H1 (cell line): ENCODE measurements around the gene KCNJ16. TPM values are rescaled to one million over a fixed set of nuclear protein-coding genes. Genes with fewer than 3 reads are reported as not detected.

ENCODE experiments used
- CTCF ChIA-PET: fragments of 300-600 bp; sonication (Branson Sonifier 250); formaldehyde crosslinking; loops from one replicate; lab custom pipeline; 2021; ENCODE audit not compliant: partially characterized antibody; lab: Charles Lee
- POLR2A ChIA-PET: fragments of 300-600 bp; sonication (Branson Sonifier 250); formaldehyde crosslinking; loops from one replicate; lab custom pipeline; 2021; ENCODE audit warnings: inconsistent platforms; ENCODE audit not compliant: partially characterized antibody; lab: Charles Lee
- DNase-seq, 2 experiments: peaks; one replicate each; pipeline versions ENCODE4 v3.0.0 to v3.0.0-alpha.2; 2010 to 2022; ENCODE audit warnings: low spot score in 2 of 2, low read depth in 1 of 2, mixed read lengths in 1 of 2
- FAIRE-seq: peaks from 2 replicates; lab custom pipeline; 2011; peaks lifted over from hg19 to GRCh38; lab: Jason Lieb, UNC
- H2AFZ ChIP-seq: 2 replicates; pipeline ENCODE4 v1.8.1; 2012; ENCODE audit warnings: low read length, inconsistent platforms
- H2AK5ac ChIP-seq: 2 replicates; pipeline ENCODE4 v1.6.1; 2013; ENCODE audit warnings: low read depth, low read length
- H2BK120ac ChIP-seq: replicated peaks from 2 replicates; pipeline ENCODE3; 2013; ENCODE audit warnings: low read depth, low read length, inconsistent platforms
- H2BK12ac ChIP-seq: 2 replicates; pipeline ENCODE4 v1.6.1; 2013; ENCODE audit warnings: low read depth, low read length
- H2BK15ac ChIP-seq: 2 replicates; pipeline ENCODE4 v1.6.1; 2013; ENCODE audit warnings: low read length
- H2BK20ac ChIP-seq: 2 replicates; pipeline ENCODE4 v1.6.1; 2013; ENCODE audit warnings: low read length
- H2BK5ac ChIP-seq: 2 replicates; pipeline ENCODE4 v1.6.1; 2013; ENCODE audit warnings: low read depth, low read length
- H3K14ac ChIP-seq: 2 replicates; pipeline ENCODE4 v1.6.1; 2013; ENCODE audit warnings: inconsistent platforms; ENCODE audit not compliant: insufficient read length
- H3K18ac ChIP-seq: 2 replicates; pipeline ENCODE4 v1.6.1; 2013; ENCODE audit warnings: low read length; ENCODE audit errors: extremely low read depth
- H3K23ac ChIP-seq: 2 replicates; pipeline ENCODE4 v1.6.1; 2013; ENCODE audit warnings: inconsistent platforms; ENCODE audit not compliant: insufficient read length
- H3K23me2 ChIP-seq: 2 replicates; pipeline ENCODE4 v1.6.1; 2013; ENCODE audit warnings: low read depth, low read length
- H3K27ac ChIP-seq: 2 replicates; pipeline ENCODE4 v1.6.1; 2011; ENCODE audit warnings: low read depth, low read length, inconsistent platforms
- H3K27me3 ChIP-seq, 4 experiments: replicated peaks in 1 of 4; 1 replicate in 1 of 4; 2 replicates in 3 of 4; pipeline versions ENCODE4 v1.6.1 to v1.8.1; 2011 to 2013; ENCODE audit warnings: low read length in 3 of 4, mild to moderate bottlenecking in 3 of 4, inconsistent platforms in 2 of 4, mixed read lengths in 2 of 4, moderate library complexity in 1 of 4; ENCODE audit not compliant: control insufficient read depth in 3 of 4, insufficient read depth in 3 of 4; ENCODE audit errors: extremely low read depth in 1 of 4
- H3K36me3 ChIP-seq, 4 experiments: 2 replicates each; pipeline versions ENCODE4 v1.6.1 to v1.8.1; 2011 to 2013; ENCODE audit warnings: mild to moderate bottlenecking in 4 of 4, low read length in 3 of 4, moderate library complexity in 2 of 4, control low read depth in 1 of 4, inconsistent platforms in 1 of 4; ENCODE audit not compliant: insufficient read depth in 4 of 4, control insufficient read depth in 2 of 4
- H3K4ac ChIP-seq: replicated peaks from 2 replicates; pipeline ENCODE3; 2013; ENCODE audit warnings: low read length, low read depth, mixed read lengths, inconsistent platforms; ENCODE audit not compliant: insufficient read length
- H3K4me1 ChIP-seq, 4 experiments: replicated peaks in 1 of 4; 1 replicate in 1 of 4; 2 replicates in 3 of 4; pipeline versions ENCODE4 v1.6.1 to v1.8.1; 2011 to 2013; ENCODE audit warnings: low read length in 3 of 4, inconsistent platforms in 2 of 4, mixed read lengths in 1 of 4; ENCODE audit not compliant: insufficient read depth in 4 of 4, control insufficient read depth in 3 of 4
- H3K4me2 ChIP-seq, 2 experiments: 2 replicates each; pipeline versions ENCODE4 v1.6.1 to v1.8.1; 2011 to 2013; ENCODE audit warnings: low read depth in 2 of 2, low read length in 2 of 2, control low read depth in 1 of 2, inconsistent platforms in 1 of 2, mild to moderate bottlenecking in 1 of 2; ENCODE audit not compliant: insufficient read depth in 1 of 2
- H3K4me3 ChIP-seq, 4 experiments: fragments of 200-600, 300-600 bp in 1 of 4; sonication (generic), shearing (Covaris generic), sonication (Bioruptor Twin) in 1 of 4; 2 replicates each; pipeline versions ENCODE4 v1.5.1 to v1.8.1; 2011 to 2016; ENCODE audit warnings: low read length in 4 of 4, low read depth in 3 of 4, control low read depth in 2 of 4, inconsistent platforms in 2 of 4, mild to moderate bottlenecking in 2 of 4, mixed read lengths in 1 of 4, moderate library complexity in 1 of 4; ENCODE audit not compliant: insufficient read depth in 2 of 4; ENCODE audit errors: extremely low read depth in 1 of 4
- H3K56ac ChIP-seq: replicated peaks from 2 replicates; pipeline ENCODE3; 2013; ENCODE audit warnings: low read depth, mild to moderate bottlenecking, mixed read lengths, low read length, inconsistent platforms; ENCODE audit not compliant: insufficient read length
- H3K79me1 ChIP-seq: 2 replicates; pipeline ENCODE4 v1.6.1; 2013; ENCODE audit warnings: low read depth, low read length, control low read depth
- H3K79me2 ChIP-seq, 2 experiments: 2 replicates each; pipeline versions ENCODE4 v1.6.1 to v1.8.1; 2012 to 2013; ENCODE audit warnings: low read length in 2 of 2, mild to moderate bottlenecking in 2 of 2, inconsistent platforms in 1 of 2; ENCODE audit not compliant: insufficient read depth in 2 of 2, control insufficient read depth in 1 of 2
- H3K9ac ChIP-seq, 4 experiments: replicated peaks in 1 of 4; 1 replicate in 1 of 4; 2 replicates in 3 of 4; pipeline versions ENCODE4 v1.6.1 to v1.8.1; 2011 to 2013; ENCODE audit warnings: low read depth in 3 of 4, low read length in 3 of 4, control low read depth in 2 of 4, mild to moderate bottlenecking in 2 of 4, moderate library complexity in 2 of 4, inconsistent platforms in 1 of 4; ENCODE audit errors: extremely low read depth in 1 of 4
- H3K9me3 ChIP-seq, 2 experiments: 2 replicates each; pipeline versions ENCODE4 v1.6.1 to v1.8.1; 2012 to 2013; ENCODE audit warnings: mild to moderate bottlenecking in 2 of 2, moderate library complexity in 2 of 2, control low read depth in 1 of 2, inconsistent platforms in 1 of 2, low read depth in 1 of 2, low read length in 1 of 2, mixed read lengths in 1 of 2; ENCODE audit not compliant: insufficient read depth in 2 of 2
- H4K20me1 ChIP-seq, 2 experiments: replicated peaks in 1 of 2; 2 replicates each; pipeline versions ENCODE3 to v1.8.1; 2011 to 2013; ENCODE audit warnings: inconsistent platforms in 2 of 2, low read length in 2 of 2, mild to moderate bottlenecking in 1 of 2; ENCODE audit not compliant: insufficient read depth in 2 of 2, control insufficient read depth in 1 of 2
- H4K5ac ChIP-seq: 2 replicates; pipeline ENCODE4 v1.6.1; 2013; ENCODE audit warnings: low read length, low read depth, mixed read lengths, inconsistent platforms; ENCODE audit not compliant: insufficient read length
- H4K8ac ChIP-seq: 2 replicates; pipeline ENCODE4 v1.8.0; 2013; ENCODE audit warnings: mild to moderate bottlenecking, moderate library complexity, low read length, inconsistent platforms; ENCODE audit not compliant: insufficient read depth; ENCODE audit errors: extremely low read depth
- H4K91ac ChIP-seq: replicated peaks from 2 replicates; pipeline ENCODE3; 2013; ENCODE audit warnings: low read length, mixed read lengths, inconsistent platforms; ENCODE audit not compliant: insufficient read length
- CTBP2 ChIP-seq: IDR thresholded peaks from 2 replicates; pipeline ENCODE4 v1.7.0; 2011; ENCODE audit warnings: borderline replicate concordance, mild to moderate bottlenecking, moderate library complexity, mixed read lengths, low read length; ENCODE audit not compliant: insufficient read depth, insufficient read length
- EZH2 ChIP-seq: fragments of 200-600 bp; sonication (generic); IDR thresholded peaks from 2 replicates; pipeline ENCODE4 v1.7.1; 2012; ENCODE audit warnings: low read depth, mild to moderate bottlenecking, moderate library complexity, low read length, inconsistent platforms; ENCODE audit not compliant: severe bottlenecking
- PHF8 ChIP-seq: fragments of 200-600 bp; sonication (generic); conservative IDR thresholded peaks from 2 replicates; pipeline ENCODE4 v1.7.1; 2012; ENCODE audit warnings: low read depth, mild to moderate bottlenecking, inconsistent platforms, low read length, moderate library complexity
- SIN3A ChIP-seq, 2 experiments: IDR thresholded peaks in 1 of 2; conservative IDR thresholded peaks in 1 of 2; 2 replicates each; pipeline ENCODE4 v1.6.1; 2011 to 2012; ENCODE audit warnings: low read length in 2 of 2, improper control_type of control experiment in 1 of 2, low read depth in 1 of 2, mild to moderate bottlenecking in 1 of 2
- SIRT6 ChIP-seq: IDR thresholded peaks from one replicate; pipeline ENCODE4 v1.7.1; 2012; ENCODE audit warnings: low read length, inconsistent platforms
- SIX5 ChIP-seq: IDR thresholded peaks from 2 replicates; pipeline ENCODE4 v1.6.1; 2011; ENCODE audit warnings: mild to moderate bottlenecking, low read depth, low read length
- SP1 ChIP-seq: IDR thresholded peaks from 2 replicates; pipeline ENCODE4 v1.6.1; 2011; ENCODE audit warnings: low read depth, low read length
- SP2 ChIP-seq: IDR thresholded peaks from 2 replicates; pipeline ENCODE4 v1.6.1; 2012; ENCODE audit warnings: mild to moderate bottlenecking, low read length, inconsistent platforms
- SP4 ChIP-seq: IDR thresholded peaks from 2 replicates; pipeline ENCODE4 v1.6.1; 2012; ENCODE audit warnings: low read length, inconsistent platforms
- SUZ12 ChIP-seq: fragments of 200-600 bp; sonication (generic); IDR thresholded peaks from 2 replicates; pipeline ENCODE4 v1.6.1; 2012; ENCODE audit warnings: mild to moderate bottlenecking, inconsistent platforms, low read length, moderate library complexity, mixed read lengths
- WGBS, 2 experiments: shearing (Covaris generic) in 1 of 2; methylation state at CpG; one replicate each; pipeline versions ENCODE4 v1.1.6 to v1.1.7; 2013 to 2015; ENCODE audit warnings: low lambda C conversion rate in 2 of 2, mixed read lengths in 2 of 2, inconsistent platforms in 1 of 2, low coverage in 1 of 2, missing lambda C conversion rate in 1 of 2; ENCODE audit not compliant: insufficient replicate concordance in 2 of 2, insufficient coverage in 1 of 2, insufficient read length in 1 of 2; ENCODE audit errors: extremely low coverage in 1 of 2, missing lambda C conversion rate in 1 of 2; 5-methylcytosine and 5-hydroxymethylcytosine counted together
- polyA plus RNA-seq, 7 experiments: library from polyadenylated mRNA; depleted of rRNA in 3 of 7; stranded (reverse) in 5 of 7; unstranded in 2 of 7; fragments of >200 nt in 5 of 7; fragments of 200-250 nt in 2 of 7; gene quantifications; 1 replicate in 5 of 7; 2 replicates in 1 of 7; 4 replicates in 1 of 7; pipeline versions ENCODE4 v1.2.1 to v1.2.3, GENCODE V29; 2011 to 2013; ENCODE audit warnings: missing spikeins in 2 of 7, mixed read lengths in 2 of 7
- total RNA-seq: library from RNA; stranded (reverse); fragmentation: NEBNext Ultra II Directional; extraction: Animal tissue kit (Norgen Biotek cat#: 25700); gene quantifications from 2 replicates; pipeline ENCODE4 v1.2.1, GENCODE V29; 2021
- TF ChIP-seq, protein P1 (sequence below): IDR thresholded peaks from 2 replicates; pipeline ENCODE4 v1.6.1; 2012; ENCODE audit warnings: inconsistent platforms

Gene KCNJ16
- total and polyA plus RNA-seq, 2 of the 8 experiments (the other 6 are each of a cell fraction or from before 2014, with no cell fraction given), result not detected

DNA sequence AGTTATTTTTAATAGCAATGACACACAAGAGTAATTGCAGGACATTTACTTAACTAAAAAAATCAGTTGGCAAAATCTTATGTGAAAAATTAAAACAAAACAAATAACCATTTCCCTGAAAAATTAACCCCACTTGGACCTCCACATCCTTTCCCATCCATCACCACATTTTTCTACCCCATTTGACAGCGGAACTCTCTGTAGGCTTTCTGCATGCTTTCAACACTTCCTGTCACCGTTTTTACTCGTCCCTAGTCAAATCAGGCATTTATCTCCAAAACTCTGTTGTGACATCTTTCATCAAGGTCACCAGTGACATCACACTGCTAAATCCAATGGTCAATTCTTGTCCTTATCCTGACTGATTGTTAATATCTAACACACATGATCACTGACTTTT is 27.5 kb downstream of the KCNJ16 start:
- 98% methylated on average over 3 of the region's 3 CpGs; no CpG with 5 or more reads in 1 of the 2 experiments for WGBS, 2 experiments
- no peak for FAIRE-seq
- no peak overlapping the region for H2BK20ac ChIP-seq
- TF ChIP-seq SP4, result no peak
- no peak for TF ChIP-seq CTBP2
- no peak for TF ChIP-seq SP1
- TF ChIP-seq SIRT6, result no peak
- TF ChIP-seq EZH2, result no peak
- TF ChIP-seq SP2, result no peak
- TF ChIP-seq, protein P1, sequence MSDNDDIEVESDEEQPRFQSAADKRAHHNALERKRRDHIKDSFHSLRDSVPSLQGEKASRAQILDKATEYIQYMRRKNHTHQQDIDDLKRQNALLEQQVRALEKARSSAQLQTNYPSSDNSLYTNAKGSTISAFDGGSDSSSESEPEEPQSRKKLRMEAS, result no peak
- TF ChIP-seq PHF8, result no peak
- TF ChIP-seq SUZ12, result no peak
- TF ChIP-seq SIX5, result no peak
- no peak for TF ChIP-seq SIN3A (conservative IDR thresholded peaks at IDR 0.05 in 1 of 2, IDR thresholded peaks at IDR 0.05 in 1 of 2; ENCODE audit: low read depth in 1 of 2, low read length in 2 of 2)

More for the DNA sequence above, 27.5 kb downstream of the KCNJ16 start:
- Histone ChIP-seq H3K4me1 (no peaks in the 10 kb centered on the region), H3K36me3 (no peaks in the 10 kb centered on the region), H2AK5ac (no peak overlapping the region), H2BK15ac (no peak overlapping the region), H2AFZ (no peak overlapping the region), H3K79me1 (no peaks in the 10 kb centered on the region), H3K4ac (no peak overlapping the region), H4K5ac (no peak overlapping the region), H4K20me1 (no peaks in the 10 kb centered on the region), H3K9ac (no peak overlapping the region), H3K18ac (no peak overlapping the region), H2BK5ac (no peak overlapping the region), H3K4me2 (no peak overlapping the region), H3K23ac (no peak overlapping the region), H4K91ac (no peak overlapping the region), H3K23me2 (no peaks in the 10 kb centered on the region), H3K27ac (no peak overlapping the region), H3K9me3 (no peaks in the 10 kb centered on the region), H2BK120ac (no peak overlapping the region), H2BK12ac (no peak overlapping the region), H3K56ac (no peak overlapping the region), H4K8ac (no peak overlapping the region), H3K4me3 (no peak overlapping the region), H3K14ac (no peak overlapping the region), H3K79me2 (no peaks in the 10 kb centered on the region), H3K27me3 (no peaks in the 10 kb centered on the region)
- CTCF ChIA-PET, result interaction anchor here (0.7 kb wide), 1 partner anchor 15 kb away, joined by 3 read pairs; no protein-coding TSS in a partner anchor
- POLR2A ChIA-PET, result no interaction called here
- DNase-seq, result no peak
